ENCODE data around the gene LBR. TPM values are rescaled to one million over a fixed set of nuclear protein-coding genes. Genes with fewer than 3 reads are reported as not detected.

The LBR gene
- total and polyA plus RNA-seq, 2 experiments from 2014 or later, result 50.6 to 91.3 TPM

DNA sequence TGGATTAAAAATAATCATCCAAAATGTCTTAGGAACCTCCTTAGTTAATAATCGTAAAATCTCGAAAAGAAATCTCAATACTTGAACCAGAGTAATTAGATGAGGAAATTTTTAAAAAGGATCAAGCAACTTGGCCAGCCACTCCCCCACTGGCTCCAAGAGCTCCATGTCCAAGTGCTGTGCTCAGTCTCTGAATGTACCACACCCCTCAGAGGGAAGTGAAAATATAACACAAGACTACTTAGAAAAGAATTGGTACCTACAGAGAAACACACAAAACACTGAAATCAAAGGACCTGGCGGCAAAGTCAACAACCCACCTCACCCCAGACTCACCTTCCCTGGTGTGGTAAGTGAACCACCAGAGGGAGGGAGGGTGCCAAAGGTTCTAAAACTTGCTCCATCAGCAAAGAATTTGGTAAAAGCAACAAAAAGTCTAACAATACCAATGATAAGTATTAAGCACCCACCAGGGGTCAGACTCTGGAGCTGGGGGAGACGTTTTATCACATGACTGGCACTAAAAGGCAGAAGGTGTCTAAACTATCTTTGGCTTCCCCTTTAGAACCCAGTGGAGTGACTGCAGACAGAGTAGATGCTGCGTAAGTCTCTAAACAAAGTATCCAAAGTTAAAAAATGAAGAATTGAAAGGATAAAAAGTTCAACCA, 14.0 kb downstream of the LBR start:
- no peaks in the 10 kb centered on the region for H3K9me3 Mint-ChIP-seq
- H3K4me1 Mint-ChIP-seq, result peaks cover 17% of the 10 kb centered on the region
- TF ChIP-seq, protein P1, sequence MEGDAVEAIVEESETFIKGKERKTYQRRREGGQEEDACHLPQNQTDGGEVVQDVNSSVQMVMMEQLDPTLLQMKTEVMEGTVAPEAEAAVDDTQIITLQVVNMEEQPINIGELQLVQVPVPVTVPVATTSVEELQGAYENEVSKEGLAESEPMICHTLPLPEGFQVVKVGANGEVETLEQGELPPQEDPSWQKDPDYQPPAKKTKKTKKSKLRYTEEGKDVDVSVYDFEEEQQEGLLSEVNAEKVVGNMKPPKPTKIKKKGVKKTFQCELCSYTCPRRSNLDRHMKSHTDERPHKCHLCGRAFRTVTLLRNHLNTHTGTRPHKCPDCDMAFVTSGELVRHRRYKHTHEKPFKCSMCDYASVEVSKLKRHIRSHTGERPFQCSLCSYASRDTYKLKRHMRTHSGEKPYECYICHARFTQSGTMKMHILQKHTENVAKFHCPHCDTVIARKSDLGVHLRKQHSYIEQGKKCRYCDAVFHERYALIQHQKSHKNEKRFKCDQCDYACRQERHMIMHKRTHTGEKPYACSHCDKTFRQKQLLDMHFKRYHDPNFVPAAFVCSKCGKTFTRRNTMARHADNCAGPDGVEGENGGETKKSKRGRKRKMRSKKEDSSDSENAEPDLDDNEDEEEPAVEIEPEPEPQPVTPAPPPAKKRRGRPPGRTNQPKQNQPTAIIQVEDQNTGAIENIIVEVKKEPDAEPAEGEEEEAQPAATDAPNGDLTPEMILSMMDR (conservative IDR thresholded peaks at IDR 0.05; ENCODE audit: low read depth in 2 of 2), result peak; percentile 7 to 13; a peak in 1 of 4 replicates
- TF ChIP-seq ZNF114 (CRISPR knock-in tag; IDR thresholded peaks at IDR 0.05), result no peak
- no peak for TF ChIP-seq CREB1 (CRISPR knock-in tag; IDR thresholded peaks at IDR 0.05; ENCODE audit: low read depth)
- H2AFZ ChIP-seq, result no peak overlapping the region
- no peak overlapping the region for H3K27ac ChIP-seq (ENCODE audit: low read depth)
- H3K4me1 ChIP-seq (ENCODE audit: insufficient read depth), result no peaks in the 10 kb centered on the region
- H3K9me2 ChIP-seq (ENCODE audit: insufficient read depth), result no peaks in the 10 kb centered on the region
- no peak overlapping the region for H3K27ac Mint-ChIP-seq
- H3F3A ChIP-seq (replicated peaks; ENCODE audit: low read depth), result no peaks in the 10 kb centered on the region
- no peak overlapping the region for H3K4me2 ChIP-seq
- H3K36me3 ChIP-seq (ENCODE audit: insufficient read depth), result peaks cover 12% of the 10 kb centered on the region; the same call in 1 of the 2 replicates
- H3K36me3 Mint-ChIP-seq (ENCODE audit: low read depth), result peaks cover 59% of the 10 kb centered on the region
- H4K20me1 ChIP-seq (replicated peaks; ENCODE audit: insufficient read depth), result peaks cover 4% of the 10 kb centered on the region; the same call in 1 of the 2 replicates
- H3K27me3 ChIP-seq (ENCODE audit: insufficient read depth), result no peaks in the 10 kb centered on the region
- no peak overlapping the region for H3K4me3 ChIP-seq
- peaks cover 3% of the 10 kb centered on the region for H3K27me3 Mint-ChIP-seq (ENCODE audit: insufficient read depth, low read depth, poor library complexity)
- no peak for ATAC-seq
- H3K4me3 Mint-ChIP-seq, result no peak overlapping the region
- H3K79me2 ChIP-seq (replicated peaks; ENCODE audit: insufficient read depth), result peaks cover 5% of the 10 kb centered on the region
- no peak for DNase-seq (ENCODE audit: low spot score)

DNA sequence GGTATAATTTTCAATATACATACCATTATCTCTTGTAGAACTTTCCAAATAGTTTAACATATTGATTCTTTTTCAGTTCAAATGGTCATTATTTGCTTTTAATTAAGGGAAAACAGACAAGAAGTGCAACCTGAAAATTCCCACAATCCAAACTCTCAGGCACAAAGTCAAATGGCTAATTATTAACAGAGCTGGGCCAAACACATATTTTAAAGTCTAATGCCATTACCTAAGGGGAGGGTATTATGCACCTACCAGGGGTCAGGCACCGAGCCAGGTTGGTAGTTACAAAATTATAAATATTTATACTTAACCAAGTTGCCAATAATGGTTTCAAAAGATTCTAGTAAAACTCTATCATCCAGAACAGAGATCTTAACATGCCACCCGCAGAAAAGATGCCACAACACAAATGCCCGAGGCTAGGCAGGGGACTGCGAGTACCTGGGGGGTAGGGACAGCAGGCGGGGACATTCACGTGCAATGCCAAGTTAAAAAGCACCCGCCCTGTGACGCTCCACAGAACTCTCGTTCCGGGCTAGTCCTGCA, 15.0 kb downstream of the LBR start:
- Mint-ChIP-seq H3K4me1 (peaks cover 25% of the 10 kb centered on the region), H3K27ac (no peak overlapping the region), H3K27me3 (ENCODE audit: insufficient read depth, low read depth, poor library complexity) (peaks cover 3% of the 10 kb centered on the region), H3K36me3 (ENCODE audit: low read depth) (peaks cover 50% of the 10 kb centered on the region), H3K4me3 (no peak overlapping the region), H3K9me3 (no peaks in the 10 kb centered on the region)
- TF ChIP-seq, protein P2, sequence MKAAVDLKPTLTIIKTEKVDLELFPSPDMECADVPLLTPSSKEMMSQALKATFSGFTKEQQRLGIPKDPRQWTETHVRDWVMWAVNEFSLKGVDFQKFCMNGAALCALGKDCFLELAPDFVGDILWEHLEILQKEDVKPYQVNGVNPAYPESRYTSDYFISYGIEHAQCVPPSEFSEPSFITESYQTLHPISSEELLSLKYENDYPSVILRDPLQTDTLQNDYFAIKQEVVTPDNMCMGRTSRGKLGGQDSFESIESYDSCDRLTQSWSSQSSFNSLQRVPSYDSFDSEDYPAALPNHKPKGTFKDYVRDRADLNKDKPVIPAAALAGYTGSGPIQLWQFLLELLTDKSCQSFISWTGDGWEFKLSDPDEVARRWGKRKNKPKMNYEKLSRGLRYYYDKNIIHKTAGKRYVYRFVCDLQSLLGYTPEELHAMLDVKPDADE (IDR thresholded peaks at IDR 0.05), result no peak
- no peak for TF ChIP-seq JUNB (IDR thresholded peaks at IDR 0.05; ENCODE audit: unreplicated experiment)
- TF ChIP-seq, protein P3, sequence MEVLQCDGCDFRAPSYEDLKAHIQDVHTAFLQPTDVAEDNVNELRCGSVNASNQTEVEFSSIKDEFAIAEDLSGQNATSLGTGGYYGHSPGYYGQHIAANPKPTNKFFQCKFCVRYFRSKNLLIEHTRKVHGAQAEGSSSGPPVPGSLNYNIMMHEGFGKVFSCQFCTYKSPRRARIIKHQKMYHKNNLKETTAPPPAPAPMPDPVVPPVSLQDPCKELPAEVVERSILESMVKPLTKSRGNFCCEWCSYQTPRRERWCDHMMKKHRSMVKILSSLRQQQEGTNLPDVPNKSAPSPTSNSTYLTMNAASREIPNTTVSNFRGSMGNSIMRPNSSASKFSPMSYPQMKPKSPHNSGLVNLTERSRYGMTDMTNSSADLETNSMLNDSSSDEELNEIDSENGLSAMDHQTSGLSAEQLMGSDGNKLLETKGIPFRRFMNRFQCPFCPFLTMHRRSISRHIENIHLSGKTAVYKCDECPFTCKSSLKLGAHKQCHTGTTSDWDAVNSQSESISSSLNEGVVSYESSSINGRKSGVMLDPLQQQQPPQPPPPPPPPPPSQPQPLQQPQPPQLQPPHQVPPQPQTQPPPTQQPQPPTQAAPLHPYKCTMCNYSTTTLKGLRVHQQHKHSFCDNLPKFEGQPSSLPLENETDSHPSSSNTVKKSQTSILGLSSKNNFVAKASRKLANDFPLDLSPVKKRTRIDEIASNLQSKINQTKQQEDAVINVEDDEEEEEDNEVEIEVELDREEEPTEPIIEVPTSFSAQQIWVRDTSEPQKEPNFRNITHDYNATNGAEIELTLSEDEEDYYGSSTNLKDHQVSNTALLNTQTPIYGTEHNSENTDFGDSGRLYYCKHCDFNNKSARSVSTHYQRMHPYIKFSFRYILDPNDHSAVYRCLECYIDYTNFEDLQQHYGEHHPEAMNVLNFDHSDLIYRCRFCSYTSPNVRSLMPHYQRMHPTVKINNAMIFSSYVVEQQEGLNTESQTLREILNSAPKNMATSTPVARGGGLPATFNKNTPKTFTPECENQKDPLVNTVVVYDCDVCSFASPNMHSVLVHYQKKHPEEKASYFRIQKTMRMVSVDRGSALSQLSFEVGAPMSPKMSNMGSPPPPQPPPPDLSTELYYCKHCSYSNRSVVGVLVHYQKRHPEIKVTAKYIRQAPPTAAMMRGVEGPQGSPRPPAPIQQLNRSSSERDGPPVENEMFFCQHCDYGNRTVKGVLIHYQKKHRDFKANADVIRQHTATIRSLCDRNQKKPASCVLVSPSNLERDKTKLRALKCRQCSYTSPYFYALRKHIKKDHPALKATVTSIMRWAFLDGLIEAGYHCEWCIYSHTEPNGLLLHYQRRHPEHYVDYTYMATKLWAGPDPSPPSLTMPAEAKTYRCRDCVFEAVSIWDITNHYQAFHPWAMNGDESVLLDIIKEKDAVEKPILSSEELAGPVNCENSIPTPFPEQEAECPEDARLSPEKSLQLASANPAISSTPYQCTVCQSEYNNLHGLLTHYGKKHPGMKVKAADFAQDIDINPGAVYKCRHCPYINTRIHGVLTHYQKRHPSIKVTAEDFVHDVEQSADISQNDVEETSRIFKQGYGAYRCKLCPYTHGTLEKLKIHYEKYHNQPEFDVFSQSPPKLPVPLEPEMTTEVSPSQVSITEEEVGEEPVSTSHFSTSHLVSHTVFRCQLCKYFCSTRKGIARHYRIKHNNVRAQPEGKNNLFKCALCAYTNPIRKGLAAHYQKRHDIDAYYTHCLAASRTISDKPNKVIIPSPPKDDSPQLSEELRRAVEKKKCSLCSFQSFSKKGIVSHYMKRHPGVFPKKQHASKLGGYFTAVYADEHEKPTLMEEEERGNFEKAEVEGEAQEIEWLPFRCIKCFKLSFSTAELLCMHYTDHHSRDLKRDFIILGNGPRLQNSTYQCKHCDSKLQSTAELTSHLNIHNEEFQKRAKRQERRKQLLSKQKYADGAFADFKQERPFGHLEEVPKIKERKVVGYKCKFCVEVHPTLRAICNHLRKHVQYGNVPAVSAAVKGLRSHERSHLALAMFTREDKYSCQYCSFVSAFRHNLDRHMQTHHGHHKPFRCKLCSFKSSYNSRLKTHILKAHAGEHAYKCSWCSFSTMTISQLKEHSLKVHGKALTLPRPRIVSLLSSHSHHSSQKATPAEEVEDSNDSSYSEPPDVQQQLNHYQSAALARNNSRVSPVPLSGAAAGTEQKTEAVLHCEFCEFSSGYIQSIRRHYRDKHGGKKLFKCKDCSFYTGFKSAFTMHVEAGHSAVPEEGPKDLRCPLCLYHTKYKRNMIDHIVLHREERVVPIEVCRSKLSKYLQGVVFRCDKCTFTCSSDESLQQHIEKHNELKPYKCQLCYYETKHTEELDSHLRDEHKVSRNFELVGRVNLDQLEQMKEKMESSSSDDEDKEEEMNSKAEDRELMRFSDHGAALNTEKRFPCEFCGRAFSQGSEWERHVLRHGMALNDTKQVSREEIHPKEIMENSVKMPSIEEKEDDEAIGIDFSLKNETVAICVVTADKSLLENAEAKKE (CRISPR knock-in tag; IDR thresholded peaks at IDR 0.05), result no peak
- ATAC-seq (no peak), DNase-seq (ENCODE audit: low spot score) (no peak)
- H3K27ac ChIP-seq (ENCODE audit: low read depth), result no peak overlapping the region
- H3K79me2 ChIP-seq (replicated peaks; ENCODE audit: insufficient read depth), result peaks cover 7% of the 10 kb centered on the region
- no peaks in the 10 kb centered on the region for H3K27me3 ChIP-seq (ENCODE audit: insufficient read depth)
- H2AFZ ChIP-seq, result no peak overlapping the region
- no peak overlapping the region for H3K4me3 ChIP-seq
- H3K9me2 ChIP-seq (ENCODE audit: insufficient read depth), result no peaks in the 10 kb centered on the region
- no peaks in the 10 kb centered on the region for H3F3A ChIP-seq (replicated peaks; ENCODE audit: low read depth)
- peaks cover 12% of the 10 kb centered on the region; the same call in 1 of the 2 replicates for H3K36me3 ChIP-seq (ENCODE audit: insufficient read depth)
- H4K20me1 ChIP-seq (replicated peaks; ENCODE audit: insufficient read depth), result no peaks in the 10 kb centered on the region; the same call in 1 of the 2 replicates
- peaks cover 7% of the 10 kb centered on the region; the same call in 1 of the 2 replicates for H3K4me1 ChIP-seq (ENCODE audit: insufficient read depth)
- H3K4me2 ChIP-seq, result no peak overlapping the region

Measured in GM23338 (cell line).